GM04503 (cell line): ENCODE data around the gene UGT2A2.

ENCODE experiments used
- DNase-seq: peaks from one replicate; pipeline ENCODE4 v3.0.0-alpha.2; 2012; ENCODE audit warnings: low read depth

The UGT2A2 gene

DNA sequence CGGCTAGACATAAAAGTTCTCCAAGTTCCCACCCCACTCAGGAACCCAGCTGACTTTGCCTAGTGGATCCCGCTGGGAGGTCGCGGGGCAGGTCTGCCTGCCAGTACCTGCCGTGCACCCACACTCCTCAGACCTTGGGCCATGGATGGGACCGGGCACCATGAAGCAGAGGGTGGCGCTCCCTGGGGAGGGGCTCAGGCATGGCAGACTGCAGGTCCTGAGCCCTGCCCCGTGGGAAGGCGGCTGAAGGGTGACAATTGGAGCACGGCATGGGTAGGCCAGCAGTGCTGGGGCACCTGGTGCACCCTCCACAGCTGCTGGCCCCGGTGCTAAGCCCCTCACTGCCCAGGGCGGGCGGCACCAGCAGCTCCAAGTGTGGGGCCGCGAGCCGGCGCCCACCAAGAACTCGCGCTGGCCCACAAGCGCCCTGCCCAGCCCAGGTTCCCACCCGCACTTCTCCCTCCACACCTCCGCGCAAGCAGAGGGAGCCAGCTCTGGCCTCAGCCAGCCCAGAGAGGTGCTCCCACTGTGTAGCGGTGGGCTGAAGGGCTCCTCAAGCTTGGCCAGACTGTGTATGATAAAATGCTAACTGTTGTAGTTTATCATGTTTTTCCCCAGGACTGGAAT, 63.1 kb downstream of the UGT2A2 start:
- DNase-seq, result no peak

DNA sequence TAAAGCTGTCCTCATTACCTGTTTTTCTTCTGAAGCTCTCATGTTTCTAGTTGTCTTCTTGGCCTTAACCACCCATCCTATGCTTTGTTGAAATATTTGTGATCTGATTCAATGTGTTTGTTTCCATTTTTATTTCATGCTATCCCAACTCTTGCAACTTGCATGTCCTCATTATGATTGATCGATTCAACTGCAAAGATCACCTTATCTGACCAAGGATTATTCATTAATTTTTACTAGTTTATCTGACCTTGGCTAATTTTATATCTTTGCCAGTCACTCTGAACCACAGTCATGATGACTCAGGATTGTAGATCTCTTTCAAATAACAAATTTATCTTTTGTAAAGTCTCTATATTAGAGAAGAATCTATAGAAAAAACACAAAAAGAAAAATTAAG, 70.7 kb downstream of the UGT2A2 start:
- DNase-seq, result no peak

DNA sequence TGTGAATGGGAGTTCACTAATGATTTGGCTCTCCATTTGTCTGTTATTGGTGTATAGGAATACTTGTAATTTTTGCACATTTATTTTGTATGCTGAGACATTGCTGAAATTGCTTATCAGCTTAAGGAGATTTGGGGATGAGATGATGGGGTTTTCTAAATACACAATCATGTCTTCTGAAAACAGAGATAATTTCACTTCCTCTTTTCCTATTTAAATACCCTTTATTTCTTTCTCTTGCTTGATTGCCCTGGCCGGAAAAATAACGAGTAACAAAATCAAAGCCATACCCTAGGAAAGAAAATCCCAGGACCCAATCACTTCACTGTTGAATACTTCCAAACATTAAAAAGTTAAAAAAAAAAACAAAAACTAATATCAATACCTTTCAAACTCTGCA, 76.0 kb downstream of the UGT2A2 start:
- DNase-seq, result no peak

DNA sequence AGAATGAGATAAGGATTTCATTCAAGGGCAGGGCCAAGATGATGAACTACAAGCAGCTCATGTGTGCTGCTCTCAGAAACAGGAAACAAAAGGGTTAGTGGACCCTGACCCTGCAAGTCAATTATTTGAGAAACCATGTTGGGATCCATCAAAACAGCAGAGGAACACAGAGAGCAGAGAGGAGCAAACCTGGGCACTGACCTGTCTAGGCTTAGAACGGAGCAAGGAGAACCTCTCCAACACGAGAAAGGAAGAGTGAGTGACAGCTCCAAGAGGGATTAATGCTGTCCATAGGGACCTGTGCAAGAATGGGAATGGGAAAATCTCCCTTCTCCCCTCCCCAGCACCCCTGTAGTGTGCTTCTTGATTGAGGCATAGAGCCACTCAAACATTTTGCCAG, 89.8 kb downstream of the UGT2A2 start:
- no peak for DNase-seq

DNA sequence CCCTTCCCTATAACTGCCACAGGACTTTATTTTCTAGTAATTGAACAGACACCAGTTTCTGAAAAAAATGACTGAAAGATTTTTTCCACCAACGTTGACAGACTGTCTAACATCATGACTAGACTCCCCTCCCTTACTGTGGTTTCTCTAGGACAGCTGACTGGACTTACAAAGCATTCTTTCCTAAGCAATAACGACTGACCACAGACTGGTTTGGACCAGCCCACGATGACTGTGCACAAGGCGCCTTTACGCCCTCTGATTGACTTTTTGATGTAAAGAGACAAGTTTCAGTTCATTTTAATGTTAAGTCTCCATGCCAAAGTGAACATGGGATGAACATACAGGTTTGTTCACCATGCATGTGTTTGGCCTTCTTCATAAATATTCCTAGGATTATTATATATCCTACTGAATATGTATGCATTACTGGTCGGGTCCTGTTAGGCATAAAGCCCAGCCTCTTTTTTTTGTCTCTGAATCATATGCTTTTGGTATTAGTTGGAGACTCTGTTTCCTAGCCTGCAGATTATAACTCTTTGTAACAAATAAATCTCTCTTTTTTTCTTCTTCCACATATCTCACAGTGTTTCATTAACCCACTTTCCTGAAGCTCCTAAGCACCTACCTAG, 93.2 kb downstream of the UGT2A2 start:
- no peak for DNase-seq
